OCI-LY7 (cell line): ENCODE measurements around the gene FYB2. TPM values are rescaled to one million over a fixed set of nuclear protein-coding genes. Genes with fewer than 3 reads are reported as not detected.

Experiments used
- BruUV-seq: library from RNA; stranded (reverse); fragments of 400-500 nt; replicated peaks from 2 replicates; lab custom pipeline; 2021; lab: Mats Ljungman, UMichigan
- CTCF ChIA-PET: fragments of 300-600 bp; sonication (Branson Sonifier 250); formaldehyde crosslinking; loops from one replicate; lab custom pipeline; 2022; ENCODE audit warnings: antibody characterized with exemption; ENCODE audit not compliant: unreplicated experiment; lab: Charles Lee
- POLR2A ChIA-PET: fragments of 300-600 bp; sonication (Branson Sonifier 250); formaldehyde crosslinking; loops from one replicate; lab custom pipeline; 2022; ENCODE audit warnings: antibody characterized with exemption; lab: Charles Lee
- DNase-seq: peaks from one replicate; pipeline ENCODE4 v3.0.0-alpha.2; 2015; ENCODE audit warnings: low spot score
- H2AFZ ChIP-seq: fragments of 200-600 bp; sonication (generic), shearing (Covaris generic); 2 replicates; pipeline ENCODE4 v1.6.1; 2014; ENCODE audit warnings: mild to moderate bottlenecking, antibody characterized with exemption, low read length, moderate library complexity
- H3K27ac ChIP-seq: fragments of 200-600 bp; sonication (generic); 2 replicates; pipeline ENCODE4 v1.5.1; 2014; ENCODE audit warnings: mixed run types, low read depth, mild to moderate bottlenecking, moderate library complexity, low read length, inconsistent platforms; ENCODE audit not compliant: poor library complexity, severe bottlenecking
- H3K36me3 ChIP-seq: fragments of 200-600 bp; sonication (generic); 2 replicates; pipeline ENCODE4 v1.6.1; 2014; ENCODE audit warnings: mild to moderate bottlenecking, antibody characterized with exemption, low read length, moderate library complexity, mixed read lengths; ENCODE audit not compliant: insufficient read depth
- H3K4me1 ChIP-seq: fragments of 200-600 bp; sonication (generic); 2 replicates; pipeline ENCODE4 v1.5.1; 2014; ENCODE audit warnings: mild to moderate bottlenecking, low read length; ENCODE audit not compliant: insufficient read depth, poor library complexity, severe bottlenecking
- H3K4me2 ChIP-seq: fragments of 200-600 bp; sonication (generic); 2 replicates; pipeline ENCODE4 v1.6.1; 2014; ENCODE audit warnings: mild to moderate bottlenecking, low read length
- H3K4me3 ChIP-seq: fragments of 200-600 bp; sonication (generic); 2 replicates; pipeline ENCODE4 v1.5.1; 2014; ENCODE audit warnings: mild to moderate bottlenecking, low read depth, low read length; ENCODE audit not compliant: poor library complexity, severe bottlenecking
- H3K79me2 ChIP-seq: fragments of 200-600 bp; sonication (generic); 2 replicates; pipeline ENCODE4 v1.6.1; 2016; ENCODE audit warnings: low read depth, mild to moderate bottlenecking, low read length, moderate library complexity, mixed read lengths; ENCODE audit not compliant: insufficient read depth
- H3K9me2 ChIP-seq: fragments of 200-600 bp; sonication (generic); 2 replicates; pipeline ENCODE4 v1.6.1; 2016; ENCODE audit warnings: mild to moderate bottlenecking, low read length, mixed read lengths; ENCODE audit not compliant: insufficient read depth
- H3K9me3 ChIP-seq: fragments of 200-600 bp; sonication (generic); 2 replicates; pipeline ENCODE4 v1.6.1; 2014; ENCODE audit warnings: mild to moderate bottlenecking, mixed run types, low read length, mixed read lengths
- H4K20me1 ChIP-seq: fragments of 200-600 bp; sonication (generic); 2 replicates; pipeline ENCODE4 v1.6.1; 2014; ENCODE audit warnings: mild to moderate bottlenecking, antibody characterized with exemption, low read length, moderate library complexity, mixed read lengths; ENCODE audit not compliant: insufficient read depth
- EZH2phosphoT487 ChIP-seq: fragments of 200-600 bp; sonication (generic); IDR thresholded peaks from 2 replicates; pipeline ENCODE4 v1.6.1; 2018; ENCODE audit warnings: low read depth, borderline replicate concordance, mild to moderate bottlenecking, mixed run types, antibody characterized with exemption, low read length, moderate library complexity, mixed read lengths
- intact Hi-C: fragments of 100-400 bp; cut with micrococcal nuclease; formaldehyde crosslinking; loops from one replicate; pipeline ENCODE4 v1.10.0; 2022; ENCODE audit not compliant: unreplicated experiment
- total RNA-seq, 2 experiments: library from RNA; depleted of rRNA in 1 of 2; stranded (reverse); fragments of >200 nt in 1 of 2; shearing (Covaris generic) in 1 of 2; gene quantifications; 2 replicates each; pipeline ENCODE4 v1.2.3, GENCODE V29; 2014 to 2022
- TF ChIP-seq, protein P1 (sequence below): fragments of 200-600 bp; sonication (generic); conservative IDR thresholded peaks from 2 replicates; pipeline ENCODE4 v1.5.1; 2014; ENCODE audit warnings: mild to moderate bottlenecking, antibody characterized with exemption, low read length, moderate library complexity, mixed read lengths

The FYB2 gene
- total RNA-seq, 2 experiments from 2014 or later, result not detected

GRCh38 chr1:56771717-56772116, 47.5 kb downstream of the FYB2 start:
- Histone ChIP-seq H3K4me3 (no peak overlapping the region), H4K20me1 (no peaks in the 10 kb centered on the region), H3K9me3 (no peaks in the 10 kb centered on the region), H3K4me2 (no peak overlapping the region), H3K79me2 (no peaks in the 10 kb centered on the region), H3K9me2 (no peaks in the 10 kb centered on the region), H3K36me3 (no peaks in the 10 kb centered on the region), H2AFZ (no peak overlapping the region), H3K27ac (no peak overlapping the region), H3K4me1 (no peaks in the 10 kb centered on the region)
- CTCF ChIA-PET, result no interaction called here
- TF ChIP-seq EZH2phosphoT487, result no peak
- TF ChIP-seq, protein P1, sequence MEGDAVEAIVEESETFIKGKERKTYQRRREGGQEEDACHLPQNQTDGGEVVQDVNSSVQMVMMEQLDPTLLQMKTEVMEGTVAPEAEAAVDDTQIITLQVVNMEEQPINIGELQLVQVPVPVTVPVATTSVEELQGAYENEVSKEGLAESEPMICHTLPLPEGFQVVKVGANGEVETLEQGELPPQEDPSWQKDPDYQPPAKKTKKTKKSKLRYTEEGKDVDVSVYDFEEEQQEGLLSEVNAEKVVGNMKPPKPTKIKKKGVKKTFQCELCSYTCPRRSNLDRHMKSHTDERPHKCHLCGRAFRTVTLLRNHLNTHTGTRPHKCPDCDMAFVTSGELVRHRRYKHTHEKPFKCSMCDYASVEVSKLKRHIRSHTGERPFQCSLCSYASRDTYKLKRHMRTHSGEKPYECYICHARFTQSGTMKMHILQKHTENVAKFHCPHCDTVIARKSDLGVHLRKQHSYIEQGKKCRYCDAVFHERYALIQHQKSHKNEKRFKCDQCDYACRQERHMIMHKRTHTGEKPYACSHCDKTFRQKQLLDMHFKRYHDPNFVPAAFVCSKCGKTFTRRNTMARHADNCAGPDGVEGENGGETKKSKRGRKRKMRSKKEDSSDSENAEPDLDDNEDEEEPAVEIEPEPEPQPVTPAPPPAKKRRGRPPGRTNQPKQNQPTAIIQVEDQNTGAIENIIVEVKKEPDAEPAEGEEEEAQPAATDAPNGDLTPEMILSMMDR, result no peak
- BruUV-seq, result no TSS peak
- POLR2A ChIA-PET, result no interaction called here
- intact Hi-C loops, result no loop called here
- DNase-seq, result no peak

DNA sequence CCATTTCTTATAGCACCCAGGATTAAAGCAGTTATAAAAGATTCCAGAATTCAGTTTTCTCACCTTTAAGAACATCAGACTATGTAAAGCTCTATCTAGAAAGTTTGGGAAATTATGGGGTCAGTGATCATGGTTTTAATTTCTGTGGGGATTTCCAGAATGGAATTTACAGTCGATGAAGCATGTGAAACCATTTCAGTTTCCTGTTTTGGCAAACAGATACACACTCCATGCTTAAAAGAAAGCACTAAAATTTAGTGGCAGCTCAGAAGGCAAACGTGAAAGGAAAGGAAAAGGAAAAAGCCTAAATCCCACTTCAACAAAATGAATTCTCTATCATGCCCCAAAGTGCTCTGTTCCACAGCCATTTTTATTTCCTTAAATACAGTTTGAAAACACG, 60.4 kb downstream of the FYB2 start:
- H4K20me1 ChIP-seq, result no peaks in the 10 kb centered on the region
- no peaks in the 10 kb centered on the region for H3K9me3 ChIP-seq
- H3K36me3 ChIP-seq, result no peaks in the 10 kb centered on the region
- intact Hi-C loops, result no loop called here
- H3K27ac ChIP-seq, result no peak overlapping the region
- no peaks in the 10 kb centered on the region for H3K79me2 ChIP-seq
- TF ChIP-seq, protein P1, result no peak
- TF ChIP-seq EZH2phosphoT487, result no peak
- no peak overlapping the region for H3K4me3 ChIP-seq
- DNase-seq, result no peak
- no peak overlapping the region for H3K4me2 ChIP-seq
- ChIA-PET POLR2A (no interaction called here), CTCF (no interaction called here)
- no peak overlapping the region for H2AFZ ChIP-seq
- BruUV-seq, result no TSS peak
- no peaks in the 10 kb centered on the region for H3K9me2 ChIP-seq
- H3K4me1 ChIP-seq, result no peaks in the 10 kb centered on the region

DNA sequence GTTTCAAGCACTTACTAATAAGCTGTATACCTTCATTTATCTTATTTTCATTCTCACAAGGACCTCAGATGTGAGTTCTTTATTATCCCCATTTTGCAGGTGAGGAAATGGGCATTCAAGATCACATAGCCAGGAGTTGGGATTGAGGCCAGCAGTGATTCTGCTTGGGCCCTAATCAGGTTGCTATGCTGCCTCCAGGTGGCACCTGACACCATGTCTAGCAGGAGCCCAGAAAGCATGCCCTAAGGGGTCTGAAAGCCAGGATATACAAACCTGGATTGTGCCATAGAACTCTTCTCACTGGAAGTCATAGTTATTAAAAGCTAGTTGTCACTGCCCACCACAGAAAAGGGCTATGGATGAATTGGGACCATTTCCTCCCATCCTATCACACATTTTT, 61.1 kb downstream of the FYB2 start:
- Histone ChIP-seq H3K27ac (no peak overlapping the region), H3K79me2 (no peaks in the 10 kb centered on the region), H3K36me3 (no peaks in the 10 kb centered on the region), H3K4me2 (no peak overlapping the region), H2AFZ (no peak overlapping the region), H3K9me2 (no peaks in the 10 kb centered on the region), H3K4me1 (no peaks in the 10 kb centered on the region), H3K4me3 (no peak overlapping the region), H4K20me1 (no peaks in the 10 kb centered on the region), H3K9me3 (no peaks in the 10 kb centered on the region)
- ChIA-PET CTCF (no interaction called here), POLR2A (no interaction called here)
- no TSS peak for BruUV-seq
- TF ChIP-seq EZH2phosphoT487, result no peak
- TF ChIP-seq, protein P1, result no peak
- DNase-seq, result no peak
- intact Hi-C loops, result no loop called here
